NOMO-1 treated with dmso at 0.1 percent for 144 hours (cell line): ENCODE measurements around the gene CCDC30.
A peak's percentile ranks its signal among the peaks of the same experiment; 100 is the strongest.
"Not testable (repeated sequence)": the region's sequence is repeated elsewhere in the genome, so short reads cannot be mapped to it uniquely, and the experiment has no call there.

ENCODE experiments used
- DNase-seq: peaks from one replicate; lab custom pipeline; 2025; ENCODE audit not compliant: unreplicated experiment; lab: John Stamatoyannopoulos, UW

Gene CCDC30

DNA sequence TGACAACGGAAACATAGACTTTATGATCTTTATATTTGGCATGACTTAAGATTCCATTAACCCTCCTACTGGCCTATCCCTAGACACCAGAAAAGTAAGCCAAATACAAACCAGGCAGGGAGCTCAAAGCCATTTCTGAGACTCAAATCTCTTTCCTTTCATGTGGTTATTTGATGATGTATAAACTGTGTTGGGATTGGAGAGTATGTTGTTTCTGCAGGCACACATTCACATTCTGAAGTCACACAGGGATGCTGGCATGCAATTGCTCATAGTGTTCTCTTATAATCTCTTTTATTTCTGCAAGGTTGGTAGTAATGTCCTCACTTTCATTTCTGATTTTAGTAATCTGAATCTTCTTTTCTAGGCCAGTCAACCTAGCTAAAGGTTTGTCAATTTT, 13.0 kb upstream of the CCDC30 start:
- no peak for DNase-seq

DNA sequence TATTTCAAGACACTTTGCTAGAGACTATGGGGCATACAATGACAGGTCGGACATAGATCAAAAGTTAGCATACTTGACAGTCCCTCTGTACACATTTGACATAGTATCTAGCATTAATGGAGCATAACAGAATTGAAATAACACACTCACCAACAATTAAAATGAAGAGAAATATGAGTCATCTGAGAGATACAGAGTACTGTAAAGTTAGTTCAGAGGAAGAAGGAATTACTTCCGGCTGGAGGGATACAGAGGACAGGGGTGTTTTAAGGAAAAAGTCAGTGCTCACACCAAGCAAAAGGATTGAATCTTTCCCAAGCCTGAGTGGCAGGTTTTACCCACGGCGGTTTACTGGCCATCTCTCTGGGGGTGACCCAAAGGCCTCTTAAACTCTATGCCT, 9.7 kb upstream of the CCDC30 start:
- no peak for DNase-seq

DNA sequence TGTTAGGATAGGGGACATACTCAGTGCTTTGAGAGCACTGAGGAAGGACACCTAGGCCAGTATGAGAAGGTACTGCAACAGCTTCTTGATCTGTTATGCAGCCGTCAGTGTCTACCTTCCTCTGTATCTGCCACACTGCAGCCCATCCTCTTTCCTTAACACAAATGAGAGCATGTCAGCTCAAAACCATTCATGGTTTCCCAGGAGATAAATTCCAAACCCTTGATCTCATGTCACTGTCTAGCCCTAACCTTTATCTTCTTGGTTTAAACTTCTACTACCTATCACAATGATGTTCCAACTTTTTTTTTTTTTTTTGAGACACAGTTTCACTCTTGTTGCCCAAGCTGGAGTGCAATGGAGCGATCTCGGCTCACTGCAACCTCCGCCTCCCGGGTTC, 8.7 kb upstream of the CCDC30 start:
- DNase-seq = no peak

DNA sequence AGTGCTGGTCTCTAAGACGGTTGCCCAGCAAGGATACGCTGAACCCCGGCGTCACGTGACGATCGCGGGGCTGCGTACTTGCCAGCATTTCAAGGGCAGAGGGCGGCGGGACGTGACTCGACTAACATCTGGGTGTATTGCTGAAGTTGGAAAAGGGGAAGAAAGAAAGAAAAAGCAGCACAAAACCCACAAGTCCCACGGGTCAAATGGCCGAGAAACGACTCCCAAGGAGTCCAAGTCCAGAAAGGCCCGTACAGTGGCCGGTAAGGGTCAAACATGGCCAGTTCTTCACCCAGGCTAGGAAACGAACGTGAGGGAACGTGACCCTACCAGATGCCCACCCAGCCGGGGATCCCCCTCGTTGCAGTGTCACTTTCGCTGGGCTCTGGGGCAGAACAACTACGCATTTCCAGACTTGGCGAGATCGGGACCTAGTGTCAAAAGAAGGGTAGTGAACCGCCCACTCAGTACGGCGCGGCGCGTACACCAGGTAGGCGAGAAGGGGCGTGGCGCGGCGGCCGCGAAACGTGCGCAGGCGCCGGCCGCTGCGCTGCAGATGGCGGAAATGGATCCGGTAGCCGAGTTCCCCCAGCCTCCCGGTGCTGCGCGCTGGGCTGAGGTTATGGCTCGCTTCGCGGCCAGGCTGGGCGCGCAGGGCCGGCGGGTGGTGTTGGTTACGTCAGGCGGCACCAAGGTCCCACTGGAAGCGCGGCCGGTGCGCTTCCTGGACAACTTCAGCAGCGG, 6.9 kb upstream of the CCDC30 start, which contains the start of the genes PPCS and ZMYND12:
Gene PPCS (plus strand): TSS at position 534 of the 744 bp plus-strand sequence. CDS start 23 bp downstream, at position 557.
Gene ZMYND12 (minus strand): TSS at position 13 of the 744 bp plus-strand sequence. CDS start 25 bp downstream, outside the sequence.
- peak; percentile 85 for DNase-seq

DNA sequence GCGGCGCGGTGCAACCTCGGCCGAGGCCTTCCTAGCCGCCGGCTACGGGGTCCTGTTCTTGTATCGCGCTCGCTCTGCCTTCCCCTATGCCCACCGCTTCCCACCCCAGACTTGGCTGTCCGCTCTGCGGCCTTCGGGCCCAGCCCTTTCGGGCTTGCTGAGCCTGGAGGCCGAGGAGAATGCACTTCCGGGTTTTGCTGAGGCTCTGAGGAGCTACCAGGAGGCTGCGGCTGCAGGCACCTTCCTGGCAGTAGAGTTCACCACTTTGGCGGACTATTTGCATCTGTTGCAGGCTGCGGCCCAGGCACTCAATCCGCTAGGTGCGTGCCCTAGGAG, 6.4 kb upstream of the CCDC30 start:
- DNase-seq = peak; percentile 73

DNA sequence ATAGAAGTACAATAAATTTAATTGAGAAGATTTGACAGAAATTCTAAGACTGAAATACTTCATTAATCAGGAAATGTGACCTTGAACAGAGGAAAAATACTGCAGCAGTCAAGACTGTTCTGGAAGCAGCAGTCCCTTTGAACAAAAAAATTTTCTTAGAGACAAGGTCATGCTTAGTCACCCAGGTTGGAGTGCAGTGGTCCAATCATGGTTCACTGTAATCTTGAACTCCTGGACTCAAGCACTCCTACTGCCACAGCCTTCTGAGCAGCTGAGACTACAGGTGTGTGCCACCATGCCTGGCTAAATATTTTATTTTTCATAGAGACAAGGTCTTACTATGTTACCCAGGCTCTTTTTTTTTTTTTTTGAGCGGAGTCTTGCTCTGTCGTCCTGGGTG, 1.9 kb upstream of the CCDC30 start:
- DNase-seq = no peak

DNA sequence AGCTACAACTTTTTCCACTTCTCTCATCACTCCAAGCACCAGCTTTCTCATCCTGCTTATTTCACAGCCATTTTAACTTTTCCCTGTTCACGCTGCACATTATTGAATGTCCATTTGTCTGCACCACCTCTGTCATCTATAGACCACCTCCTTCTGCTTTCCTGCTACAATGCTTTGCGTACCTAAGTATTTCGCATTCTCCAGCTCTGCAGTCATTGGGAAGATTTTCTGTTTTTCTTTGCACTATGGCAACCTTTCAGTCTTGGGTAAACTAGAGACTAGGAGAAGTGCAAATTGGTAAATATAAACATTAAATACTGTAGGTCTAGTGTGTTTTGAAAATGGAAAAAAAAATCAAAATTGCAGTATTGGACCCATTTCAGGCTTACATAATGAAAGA, 835 bp downstream of the CCDC30 start:
- DNase-seq = no peak

DNA sequence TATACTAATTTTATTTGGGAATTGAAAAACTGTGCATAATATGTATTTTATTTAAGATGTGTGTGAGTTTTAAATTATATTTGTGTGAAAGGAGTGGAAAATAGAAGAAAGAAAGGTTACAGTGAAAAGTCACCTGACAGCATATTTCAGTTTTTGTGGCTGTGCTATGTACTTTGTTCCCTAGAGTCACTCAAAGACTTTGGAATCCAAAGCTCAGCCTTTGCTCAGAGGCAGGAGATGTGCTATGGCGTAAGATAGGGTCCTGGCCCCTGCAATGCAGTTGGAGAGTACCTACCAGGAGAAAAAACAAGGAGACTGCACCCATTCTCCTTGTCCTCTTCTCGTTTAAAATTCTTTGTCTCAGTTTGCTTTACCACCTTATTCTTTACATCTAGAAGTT, 2.9 kb downstream of the CCDC30 start:
- DNase-seq = no peak

DNA sequence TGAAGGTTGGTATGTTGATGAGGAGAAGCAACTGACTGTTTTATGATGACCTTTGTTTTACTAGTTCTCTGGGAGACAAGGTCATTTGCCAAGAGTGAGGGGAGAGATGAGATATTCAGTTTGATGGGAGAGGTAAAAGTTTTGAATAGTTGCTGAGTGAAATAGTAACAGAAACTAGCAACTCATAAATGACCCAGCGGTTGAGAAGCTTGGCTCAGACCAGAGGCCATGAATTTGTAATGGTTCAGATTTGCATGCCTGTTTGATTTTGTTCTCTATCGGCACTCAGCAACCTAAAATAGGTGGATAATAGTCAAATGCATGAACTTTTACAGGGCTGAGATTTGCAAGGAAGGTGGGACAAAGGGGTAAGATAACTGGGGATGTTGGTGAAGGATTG, 6.6 kb downstream of the CCDC30 start:
- DNase-seq = no peak

DNA sequence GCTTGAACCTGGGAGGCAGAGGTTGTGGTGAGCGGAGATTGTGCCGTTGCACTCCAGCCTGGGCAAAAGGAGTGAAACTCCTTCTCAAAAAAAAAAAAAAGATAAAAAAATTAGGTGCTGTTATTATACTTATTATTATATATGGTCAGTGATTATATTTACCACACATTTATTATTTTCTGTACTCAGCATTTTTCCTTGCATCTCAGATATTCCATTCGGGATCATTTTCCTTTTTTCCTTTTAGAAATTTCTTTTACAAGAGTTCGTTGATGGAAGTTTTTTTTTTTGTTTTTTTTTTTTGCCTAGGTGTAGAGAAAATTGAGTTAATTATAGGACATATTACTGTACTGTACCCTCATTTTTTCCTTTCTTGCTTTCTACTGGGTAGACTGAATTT, 13.5 kb downstream of the CCDC30 start:
- DNase-seq = no peak

DNA sequence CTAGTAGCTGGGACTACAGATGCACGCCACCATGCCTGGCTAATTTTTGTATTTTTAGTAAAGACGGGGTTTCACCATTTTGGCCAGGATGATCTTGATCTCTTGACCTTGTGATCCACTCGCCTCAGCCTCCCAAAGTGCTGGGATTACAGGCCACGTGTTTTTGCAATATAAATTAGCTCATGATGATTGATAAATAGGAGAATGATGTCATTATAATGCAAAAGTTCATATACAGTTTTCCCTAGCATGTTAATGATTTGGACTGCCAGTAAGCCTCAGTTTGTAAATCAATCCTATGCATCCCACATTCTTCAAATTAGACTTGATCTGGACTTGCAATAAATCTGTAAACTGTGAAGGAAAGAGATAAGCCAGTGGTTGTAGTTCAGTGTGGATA, 14.3 kb downstream of the CCDC30 start:
- not testable (repeated sequence) for DNase-seq

DNA sequence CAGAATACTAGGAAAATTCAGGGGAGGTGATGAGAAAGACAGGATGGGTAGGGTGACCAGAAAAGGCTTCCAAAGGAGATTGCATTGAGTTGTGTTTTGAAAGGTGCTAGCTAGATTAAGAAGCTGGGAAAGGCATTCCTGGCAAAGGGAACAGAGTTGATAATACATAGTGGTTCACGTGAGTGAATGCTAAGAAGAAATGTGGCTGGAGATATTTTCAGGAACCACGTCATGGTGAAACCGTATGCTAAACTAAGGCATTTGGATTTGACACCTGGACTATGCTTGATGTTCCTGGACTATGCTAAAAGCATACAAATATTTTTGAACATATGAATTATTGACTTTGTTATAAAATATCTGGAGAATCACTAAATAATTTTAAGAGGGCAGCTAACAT, 14.7 kb downstream of the CCDC30 start:
- DNase-seq = no peak

DNA sequence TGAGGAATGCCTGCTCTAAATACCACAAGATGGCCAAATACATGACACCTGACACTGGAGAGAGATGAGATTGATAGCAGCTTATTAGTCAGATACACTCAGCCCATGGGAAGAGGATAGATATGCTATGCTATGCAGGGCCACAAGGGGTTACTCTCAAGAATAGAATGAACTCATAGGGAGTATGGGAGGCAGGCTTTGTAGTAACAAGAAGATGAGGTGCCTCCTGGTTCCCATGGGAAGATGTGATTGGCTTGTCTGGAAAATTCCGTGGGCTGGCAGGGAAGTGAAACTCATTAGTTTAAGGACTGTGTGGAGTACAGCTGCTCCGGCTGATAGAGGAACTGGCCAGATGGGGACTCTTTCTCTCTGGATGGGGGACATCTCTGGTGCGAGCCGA, 16.5 kb downstream of the CCDC30 start:
- no peak for DNase-seq

DNA sequence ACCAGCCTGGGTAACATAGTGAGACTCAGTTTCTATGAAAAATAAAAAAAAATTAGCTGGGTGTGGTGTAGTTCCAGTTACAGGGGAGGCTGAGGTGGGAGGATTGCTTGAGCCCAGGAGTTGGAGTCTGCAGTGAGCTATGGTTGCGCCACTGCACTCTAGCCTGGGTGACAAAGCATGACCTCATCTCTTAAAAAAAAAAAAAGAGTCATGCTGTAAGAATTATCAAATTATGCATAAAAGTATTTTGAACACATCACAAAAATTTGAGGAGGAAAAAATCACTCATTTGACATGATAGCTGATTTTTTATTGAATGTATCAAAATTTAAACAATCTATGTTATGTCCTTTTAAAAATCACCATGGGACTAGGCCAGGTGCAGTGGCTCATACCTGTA, 17.8 kb downstream of the CCDC30 start:
- no peak for DNase-seq

DNA sequence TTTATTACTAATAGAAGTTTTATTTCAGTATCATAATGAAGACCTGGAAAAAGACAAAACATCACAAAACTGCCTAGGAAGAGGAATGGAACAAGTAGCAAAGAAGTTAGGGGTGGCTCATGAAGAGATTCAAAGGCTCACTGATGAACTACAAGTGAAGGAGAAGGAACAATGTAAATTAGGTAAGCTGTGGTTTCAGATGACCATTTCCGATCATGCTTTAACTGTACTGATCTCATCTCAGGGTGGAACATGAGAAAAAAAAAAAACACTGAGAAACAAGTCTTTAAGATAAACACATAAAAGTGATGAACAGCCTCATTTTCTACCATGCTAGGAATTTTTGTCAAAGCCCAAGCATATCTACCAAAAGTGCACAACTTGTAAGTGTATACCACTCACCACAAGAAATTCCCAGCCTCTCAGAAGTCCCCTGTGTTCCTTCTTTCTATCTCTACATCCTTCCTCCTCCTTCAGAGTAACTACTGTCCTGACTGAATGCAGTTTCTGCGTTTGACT, 19.6 kb downstream of the CCDC30 start:
- no peak for DNase-seq

DNA sequence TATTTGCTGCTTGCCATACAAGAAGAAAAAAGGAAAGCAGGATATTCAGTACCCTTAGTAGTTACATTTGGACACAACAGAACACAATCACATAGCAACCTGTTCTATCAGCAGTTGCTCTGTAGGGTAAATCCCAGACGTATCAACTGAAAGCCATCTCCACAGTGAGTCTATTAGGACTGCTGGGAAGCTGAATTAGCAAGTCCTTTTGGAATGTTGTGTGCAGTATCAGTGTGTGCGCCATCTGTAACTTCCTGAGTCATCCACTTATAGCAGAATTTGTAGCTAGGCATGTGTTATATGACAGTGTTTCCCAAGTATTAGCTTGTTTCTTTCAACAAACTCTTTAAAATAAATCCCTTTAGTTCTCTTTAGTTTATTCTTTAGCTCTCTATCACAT, 21.3 kb downstream of the CCDC30 start:
- no peak for DNase-seq

DNA sequence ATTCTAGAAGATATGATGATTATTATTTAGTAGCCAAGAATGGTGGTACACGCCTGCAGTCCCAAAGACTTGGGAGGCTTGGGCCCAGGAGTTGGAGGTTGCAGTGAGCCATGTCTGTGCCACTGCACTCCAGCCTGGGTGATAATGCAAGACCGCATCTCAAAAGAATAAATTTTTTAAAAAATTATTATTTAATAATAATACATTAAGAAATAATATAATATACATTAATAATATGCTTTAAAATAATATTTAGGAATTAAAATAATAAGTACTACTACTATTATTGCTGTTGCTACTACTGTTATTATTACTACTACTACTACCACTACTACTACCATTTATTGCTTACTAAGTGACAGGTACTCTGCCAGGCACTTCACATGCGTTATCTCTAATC, 27.2 kb downstream of the CCDC30 start:
- no peak for DNase-seq

DNA sequence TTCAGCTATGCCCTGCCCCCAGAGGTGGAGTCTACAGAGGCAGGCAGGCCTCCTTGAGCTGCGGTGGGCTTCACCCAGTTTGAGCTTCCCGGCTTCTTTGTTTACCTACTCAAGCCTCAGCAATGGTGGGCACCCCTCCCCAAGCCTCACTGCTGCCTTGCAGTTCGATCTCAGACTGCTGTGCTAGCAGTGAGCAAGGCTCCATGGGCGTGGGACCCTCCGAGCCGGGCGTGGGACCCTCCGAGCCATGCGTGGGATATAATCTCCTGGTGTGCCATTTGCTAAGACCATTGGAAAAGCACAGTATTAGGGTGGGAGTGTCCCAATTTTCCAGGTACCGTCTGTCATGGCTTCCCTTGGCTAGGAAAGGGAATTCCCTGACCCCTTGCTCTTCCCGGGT, 38.9 kb downstream of the CCDC30 start:
- DNase-seq = not testable (repeated sequence)

DNA sequence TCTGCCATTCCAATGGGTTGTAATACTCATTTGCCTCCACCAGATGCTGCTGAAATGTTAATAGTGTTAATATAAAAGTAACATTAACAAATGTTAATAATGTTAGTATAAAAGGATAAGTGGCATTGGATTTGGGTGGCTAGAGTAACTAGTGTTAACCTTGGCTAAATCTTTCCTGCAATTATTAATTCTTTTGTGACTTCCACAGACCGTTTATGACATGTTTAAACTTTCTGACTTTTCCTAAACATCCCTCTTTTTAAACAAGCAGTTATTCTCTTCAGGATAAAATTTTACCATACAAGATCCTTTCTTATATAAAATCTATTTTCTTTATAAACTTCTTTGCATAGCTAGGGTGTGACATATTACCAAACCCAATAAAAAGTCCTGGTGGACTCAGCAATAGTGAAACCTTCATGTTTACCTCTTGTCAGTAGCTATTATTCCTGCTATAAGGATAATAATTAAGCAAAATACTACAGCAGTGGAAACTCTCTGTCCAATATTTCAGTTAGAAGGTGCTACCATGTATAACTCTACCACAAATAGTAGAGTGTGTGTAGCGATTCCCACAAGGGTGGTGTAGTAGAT, 41.5 kb downstream of the CCDC30 start:
- no peak for DNase-seq

DNA sequence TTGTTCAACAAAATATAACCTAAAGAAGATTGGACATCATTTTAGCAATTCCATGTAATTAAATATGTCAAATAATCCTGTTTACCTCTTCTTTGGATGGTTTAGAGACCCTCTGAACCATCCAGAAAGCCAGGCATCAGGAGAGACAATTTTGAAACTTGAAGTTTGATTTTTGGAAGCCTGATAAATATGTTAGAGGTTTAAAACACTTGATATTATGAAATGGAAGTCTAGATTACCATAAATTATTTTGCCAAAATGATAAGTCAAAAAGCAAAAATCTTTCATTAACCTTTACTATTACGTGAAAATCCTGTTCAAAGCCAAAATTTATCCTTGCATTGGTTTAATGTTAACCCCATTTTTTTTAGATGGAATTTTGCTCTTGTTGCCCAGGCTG, 43.5 kb downstream of the CCDC30 start:
- no peak for DNase-seq

DNA sequence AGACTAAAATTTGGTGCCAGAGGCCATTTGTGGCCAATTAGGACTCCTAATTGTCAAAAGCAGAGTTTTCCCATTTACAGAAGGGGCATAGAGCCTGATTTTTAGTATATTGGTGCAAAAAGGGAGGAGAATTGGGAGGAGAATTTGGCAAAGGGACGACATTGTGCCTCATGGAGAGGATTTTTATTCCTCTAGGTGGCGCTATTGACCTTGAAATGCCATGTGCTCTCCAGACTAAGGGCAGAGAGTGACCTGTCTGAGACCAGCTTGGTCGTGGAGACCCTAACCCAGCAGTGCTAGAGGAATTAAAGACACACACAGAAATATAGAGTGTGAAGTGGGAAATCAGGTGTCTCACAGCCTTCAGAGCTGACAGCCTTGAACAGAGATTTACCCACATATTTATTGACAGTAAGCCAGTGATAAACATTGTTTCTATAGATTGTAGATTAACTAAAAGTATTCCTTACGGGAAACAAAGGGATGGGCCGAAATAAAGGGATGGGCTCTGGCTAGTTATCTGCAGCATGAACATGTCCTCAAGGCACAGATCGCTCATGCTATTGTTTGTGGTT, 48.6 kb downstream of the CCDC30 start:
- DNase-seq = peak; percentile 17

DNA sequence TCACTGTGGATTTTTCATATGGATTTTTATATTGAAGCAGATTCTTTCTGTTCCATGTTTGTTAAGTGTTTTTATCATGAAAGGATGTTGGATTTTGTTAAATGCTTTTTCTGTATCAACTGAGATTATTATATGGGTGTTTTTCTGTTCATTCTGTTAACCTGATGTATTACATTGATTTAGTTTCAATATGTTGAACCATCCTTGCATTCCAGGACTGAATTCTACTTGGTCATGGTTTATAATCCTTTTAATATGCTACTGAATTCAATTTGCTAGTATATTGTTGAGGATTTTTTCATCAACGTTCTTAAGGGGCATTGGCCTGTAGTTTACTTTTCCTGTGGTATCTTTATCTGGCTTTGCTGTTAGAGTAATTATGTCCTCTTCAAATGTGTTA, 55.8 kb downstream of the CCDC30 start:
- no peak for DNase-seq
